NCI-H748 treated with DMSO at 0.1 percent for 48 hours (cell line): ENCODE data around the gene LRRC8D.
A peak's percentile ranks its signal among the peaks of the same experiment; 100 is the strongest.
"Not testable (repeated sequence)": the region's sequence is repeated elsewhere in the genome, so short reads cannot be mapped to it uniquely, and the experiment has no call there.

Experiments
- DNase-seq: peaks from one replicate; lab custom pipeline; 2025; lab: John Stamatoyannopoulos, UW

LRRC8D gene

DNA sequence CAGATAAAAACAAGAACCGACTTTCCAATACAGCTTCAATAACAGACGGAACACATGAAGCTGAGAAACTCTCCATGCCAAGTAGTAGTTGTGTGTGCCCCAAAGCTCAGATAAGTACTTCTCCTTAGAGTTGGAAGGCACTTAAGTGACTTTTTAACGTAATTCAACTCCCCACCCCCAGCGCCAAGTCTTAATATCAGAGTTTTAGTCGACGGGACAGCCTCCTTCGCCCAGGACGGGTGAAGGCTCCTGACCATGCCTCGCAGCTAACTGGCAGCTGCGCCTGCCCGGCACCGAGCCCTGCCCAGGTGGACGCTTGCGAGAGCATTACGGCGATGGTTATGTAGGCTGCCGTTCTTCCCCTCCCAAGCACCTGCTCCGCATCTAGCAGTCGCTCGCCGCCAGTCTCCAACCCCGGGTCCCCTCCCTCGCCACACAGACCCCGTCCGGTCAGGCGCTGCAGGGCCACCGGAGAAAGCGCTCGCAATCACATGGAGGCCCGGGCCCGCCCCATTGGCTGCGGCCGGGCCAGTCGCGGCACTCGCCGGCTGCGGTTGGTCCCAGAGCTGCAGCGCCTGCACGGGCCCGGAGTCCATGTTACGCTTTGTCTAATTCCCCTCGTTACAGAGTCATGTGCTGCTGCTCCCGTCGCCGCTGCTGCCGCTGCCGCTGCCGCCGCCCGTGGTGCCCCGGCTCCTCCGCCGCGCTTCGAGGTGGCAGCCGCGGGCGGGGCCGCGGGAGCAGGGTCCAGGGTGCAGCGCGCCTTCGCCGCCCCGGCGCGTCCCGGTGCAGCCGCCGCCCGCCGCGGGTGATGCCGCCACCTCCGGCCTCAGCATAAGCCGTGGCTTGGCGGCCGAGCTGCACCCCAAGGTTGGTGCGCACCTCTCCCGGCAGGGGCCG is at the start of gene LRRC8D:
LRRC8D (plus strand) TSS at position 611 of the 900 bp plus-strand sequence. CDS start 112,037 bp downstream, outside the sequence.
- peak; percentile 55 for DNase-seq

GRCh38 chr1:89771991-89772560 is 48.8 kb upstream of the LRRC8D start:
- DNase-seq, result no peak

- not testable (repeated sequence) for DNase-seq
Observed at GRCh38 chr1:89776104-89776503, 44.7 kb upstream of the LRRC8D start.

DNA sequence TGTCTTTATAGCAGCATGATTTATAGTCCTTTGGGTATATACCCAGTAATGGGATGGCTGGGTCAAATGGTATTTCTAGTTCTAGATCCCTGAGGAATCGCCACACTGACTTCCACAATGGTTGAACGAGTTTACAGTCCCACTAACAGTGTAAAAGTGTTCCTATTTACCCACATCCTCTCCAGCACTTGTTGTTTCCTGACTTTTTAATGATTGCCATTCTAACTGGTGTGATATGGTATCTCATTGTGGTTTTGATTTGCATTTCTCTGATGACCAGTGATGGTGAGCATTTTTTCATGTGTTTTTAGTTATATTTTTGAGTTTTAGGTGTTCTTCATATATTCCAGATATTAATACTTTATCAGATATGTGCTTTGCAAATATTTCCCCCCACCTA is 43.6 kb upstream of the LRRC8D start:
- not testable (repeated sequence) for DNase-seq

GRCh38 chr1:89779151-89779940 is 41.5 kb upstream of the LRRC8D start:
- DNase-seq, result no peak

DNA sequence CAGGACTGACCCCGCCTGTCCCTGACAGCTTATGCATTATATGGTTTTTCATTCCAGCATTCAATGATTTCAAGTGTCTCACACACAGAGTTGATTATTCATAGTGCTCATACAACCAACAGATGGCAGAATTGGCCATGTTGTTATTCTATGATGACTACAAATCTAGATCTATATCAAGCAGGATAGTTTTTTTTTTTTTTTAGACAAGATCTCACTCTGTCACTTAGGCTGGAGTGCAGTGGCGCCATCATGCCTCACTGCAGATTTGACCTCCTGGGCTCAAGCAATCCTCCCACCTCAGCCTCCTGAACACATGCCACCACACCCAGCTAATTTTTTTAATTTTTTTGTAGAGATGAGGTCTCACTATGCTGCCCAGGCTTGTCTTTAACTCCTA is 40.1 kb upstream of the LRRC8D start:
- DNase-seq, result no peak

DNA sequence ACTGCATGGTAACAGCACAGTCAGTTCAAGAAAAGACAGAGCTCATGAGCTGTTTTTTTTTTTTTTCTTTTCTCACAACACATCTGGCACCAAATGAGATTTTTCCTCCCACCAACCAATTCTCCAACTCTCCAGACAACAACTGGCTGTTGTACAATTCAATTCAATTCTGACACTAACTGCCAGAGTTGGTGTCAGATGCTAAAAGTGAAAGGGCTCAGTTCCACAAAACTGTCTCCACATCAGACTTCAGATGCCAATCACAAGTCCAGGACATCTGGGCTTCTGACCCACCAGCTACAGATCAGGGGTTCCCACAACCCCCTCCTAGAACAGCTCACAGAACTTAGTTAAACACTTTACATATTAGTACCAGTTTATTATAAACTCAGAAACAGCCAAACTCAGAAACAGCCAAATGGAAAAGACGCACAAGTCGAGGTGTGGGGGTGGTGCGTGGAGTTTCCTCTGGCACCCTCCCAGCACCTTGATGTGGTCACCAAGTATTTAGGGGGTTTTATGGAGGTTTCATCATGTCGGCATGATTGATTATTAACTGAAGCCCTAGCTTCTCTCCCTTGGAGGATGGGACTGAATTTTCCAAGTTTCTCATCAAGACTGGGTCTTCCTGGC is 39.2 kb upstream of the LRRC8D start:
- no peak for DNase-seq

DNA sequence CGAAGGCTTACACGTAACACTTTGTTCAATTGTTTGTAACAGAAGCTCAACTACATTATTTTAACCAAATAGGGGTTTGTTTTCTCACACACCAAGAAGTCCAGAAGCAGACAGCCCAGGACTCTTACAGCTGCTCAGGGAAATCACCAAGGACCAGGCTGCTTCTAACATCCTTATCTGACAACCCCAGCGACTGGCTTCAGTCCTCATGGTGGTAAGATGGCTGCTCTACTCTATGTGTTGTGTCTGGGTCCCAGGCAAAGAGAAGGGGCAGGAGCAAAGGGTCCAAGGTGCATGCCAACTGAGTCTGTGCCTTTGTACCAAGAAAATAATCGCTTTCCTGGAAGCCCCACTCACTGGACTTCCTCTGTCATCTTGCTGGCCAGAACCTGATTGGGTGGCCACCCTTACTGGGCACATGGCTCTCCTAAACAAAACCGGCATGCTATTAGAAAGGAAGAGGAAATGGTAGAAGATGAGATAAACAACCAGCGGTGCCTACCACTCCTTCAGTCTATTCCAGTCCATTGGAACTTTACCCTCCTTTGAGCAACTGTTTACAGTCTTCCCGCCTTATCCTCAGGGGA is 34.1 kb upstream of the LRRC8D start:
- no peak for DNase-seq

DNA sequence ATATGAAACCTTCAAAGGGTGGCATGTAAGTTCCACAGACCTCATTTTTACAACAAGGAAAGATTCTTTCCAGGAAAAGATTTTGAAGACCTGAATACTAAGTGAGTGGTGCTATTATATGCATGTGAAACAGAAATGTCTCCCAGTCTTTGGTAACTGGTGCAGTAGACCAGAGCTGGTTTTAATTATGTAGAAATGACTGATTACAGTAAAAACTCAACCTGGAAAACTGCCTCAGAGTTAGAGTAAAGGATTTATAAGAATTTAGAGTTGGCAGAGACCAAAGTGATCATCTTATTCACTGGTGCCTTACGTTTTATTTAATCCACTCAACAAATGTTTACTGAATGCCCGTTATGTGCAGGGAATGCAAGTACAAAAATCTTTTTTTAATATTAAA is 30.2 kb upstream of the LRRC8D start:
- no peak for DNase-seq

- DNase-seq, result no peak
Observed at GRCh38 chr1:89791064-89791726, 29.6 kb upstream of the LRRC8D start.

- DNase-seq, result no peak
Observed at GRCh38 chr1:89794406-89794805, 26.4 kb upstream of the LRRC8D start.

- not testable (repeated sequence) for DNase-seq
Observed at GRCh38 chr1:89795571-89795970, 25.3 kb upstream of the LRRC8D start.

DNA sequence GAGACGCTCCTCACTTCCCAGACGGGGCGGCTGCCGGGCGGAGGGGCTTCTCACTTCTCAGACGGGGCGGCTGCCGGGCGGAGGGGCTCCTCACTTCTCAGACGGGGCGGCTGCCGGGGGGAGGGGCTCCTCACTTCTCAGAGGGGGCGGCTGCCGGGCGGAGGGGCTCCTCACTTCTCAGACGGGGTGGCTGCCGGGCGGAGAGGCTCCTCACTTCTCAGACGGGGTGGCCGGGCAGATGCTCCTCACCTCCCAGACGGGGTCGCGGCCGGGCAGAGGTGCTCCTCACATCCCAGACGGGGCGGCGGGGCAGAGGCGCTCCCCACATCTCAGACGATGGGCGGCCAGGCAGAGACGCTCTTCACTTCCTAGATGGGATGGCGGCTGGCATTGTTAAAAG is 23.0 kb upstream of the LRRC8D start:
- not testable (repeated sequence) for DNase-seq

GRCh38 chr1:89799495-89799894 is 21.3 kb upstream of the LRRC8D start:
- no peak for DNase-seq

DNA sequence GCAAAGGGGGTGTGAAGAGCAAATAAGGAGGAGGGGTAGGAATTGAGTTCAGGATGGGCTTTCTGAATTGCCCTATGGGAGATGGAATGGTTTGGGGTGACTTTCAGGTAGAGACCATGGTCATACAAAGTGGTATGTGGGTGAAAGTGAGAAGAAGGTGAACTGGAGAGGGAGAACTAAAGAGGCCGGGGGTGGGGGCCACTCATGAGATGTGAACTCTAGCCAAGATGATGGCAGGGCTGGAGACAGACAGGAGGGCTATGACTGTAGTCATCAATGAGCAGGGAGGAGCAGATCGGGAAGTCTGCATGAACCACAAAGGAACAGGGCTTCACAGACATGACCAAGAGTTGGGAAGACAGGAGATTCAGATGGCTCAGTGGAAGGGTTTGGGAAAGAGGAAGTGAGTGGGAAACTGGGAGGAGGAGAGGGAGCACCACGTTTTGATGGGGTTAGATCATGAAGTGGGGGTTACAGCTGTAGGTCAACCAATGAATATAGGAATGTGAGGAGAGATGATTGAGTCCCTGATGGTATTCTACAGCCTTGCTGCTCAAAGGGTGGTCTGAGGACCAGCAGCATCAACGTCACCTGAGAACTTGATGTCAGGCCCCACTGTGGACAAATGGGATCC is 20.7 kb upstream of the LRRC8D start:
- DNase-seq, result no peak

- DNase-seq, result no peak
Observed at GRCh38 chr1:89800718-89801117, 20.1 kb upstream of the LRRC8D start.

- peak; percentile 70 for DNase-seq
Observed at GRCh38 chr1:89802051-89802450, 18.8 kb upstream of the LRRC8D start.

DNA sequence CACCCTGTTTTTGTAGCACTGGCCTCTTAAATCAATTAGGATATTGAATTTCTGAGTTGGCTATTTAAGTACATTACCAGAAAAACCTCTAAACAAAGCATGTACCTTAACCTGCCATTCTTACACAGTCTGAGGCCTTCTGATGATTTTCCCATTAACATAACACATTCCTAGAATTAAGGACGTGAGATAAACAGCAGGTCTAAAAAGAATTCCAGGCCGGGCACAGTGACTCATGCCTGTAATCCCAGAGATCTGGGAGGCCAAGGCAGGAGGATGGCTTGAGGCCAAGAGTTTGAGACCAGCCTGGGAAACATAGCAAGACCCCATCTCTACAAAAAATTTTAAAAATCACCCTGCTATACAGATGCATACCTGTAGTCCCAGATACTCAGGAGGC is 18.0 kb upstream of the LRRC8D start:
- DNase-seq, result no peak

DNA sequence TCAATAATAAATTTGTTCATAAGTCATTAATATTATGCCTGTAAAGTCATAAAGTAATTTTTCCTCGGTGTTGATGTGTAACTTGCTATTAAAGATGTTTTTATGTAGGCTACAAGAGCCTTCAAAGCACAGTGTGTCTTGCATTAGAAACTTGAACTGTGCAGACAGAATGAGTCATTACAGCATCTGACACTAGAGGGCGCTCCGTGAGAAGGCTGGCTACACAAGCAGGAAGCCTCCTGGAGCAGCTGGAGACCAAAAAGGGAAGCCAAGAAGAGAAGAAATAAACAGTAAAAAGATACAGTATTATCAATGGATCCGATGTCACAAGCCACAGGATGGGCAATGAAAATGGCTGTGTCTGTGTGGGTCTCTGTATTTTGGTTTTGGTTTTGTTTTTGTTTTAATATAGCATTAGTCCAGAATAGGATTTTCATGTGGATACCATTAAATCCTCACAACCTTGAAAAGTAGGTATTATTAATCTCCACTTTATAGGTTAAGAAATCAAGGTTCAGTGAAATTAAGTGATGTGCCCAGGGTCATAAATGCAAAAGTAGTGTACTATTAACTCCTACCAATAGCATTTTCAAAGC is 16.1 kb upstream of the LRRC8D start:
- DNase-seq, result peak; percentile 55

DNA sequence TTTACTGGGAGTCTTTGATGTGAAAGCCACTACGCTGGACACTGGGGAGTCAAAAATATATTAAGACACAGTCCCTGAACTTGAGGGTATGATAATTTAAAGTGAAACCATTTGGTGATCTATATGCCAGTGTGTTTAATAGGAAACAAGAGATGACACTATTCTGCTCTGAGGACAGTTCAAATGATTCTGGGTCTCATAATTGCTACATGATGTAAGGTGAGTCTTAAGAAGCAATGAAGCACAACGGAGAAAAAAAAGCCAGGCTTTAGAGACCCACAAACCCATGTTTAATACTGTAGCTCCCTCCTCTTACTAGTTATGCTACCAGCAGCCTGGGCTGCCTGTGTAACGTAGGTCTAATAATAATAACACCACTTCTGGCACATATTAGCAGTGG is 14.2 kb upstream of the LRRC8D start:
- no peak for DNase-seq
